GM23248 (cell line): ENCODE data around the gene STUM.

Experiments
- EZH2 ChIP-seq: fragments of 200-600 bp; sonication (generic); IDR thresholded peaks from 2 replicates; pipeline ENCODE4 v1.6.1; 2018; ENCODE audit warnings: antibody characterized with exemption, mild to moderate bottlenecking; ENCODE audit not compliant: insufficient read depth, poor library complexity, severe bottlenecking
- EZH2phosphoT487 ChIP-seq: fragments of 200-600 bp; sonication (generic); IDR thresholded peaks from 2 replicates; pipeline ENCODE4 v1.6.1; 2018; ENCODE audit warnings: antibody characterized with exemption, moderate library complexity, mild to moderate bottlenecking, low read depth; ENCODE audit not compliant: insufficient read depth

- TF ChIP-seq EZH2 (no peak), EZH2phosphoT487 (no peak)
Measured at GRCh38 chr1:226632922-226633351, 84.4 kb downstream of the STUM start.
